HepG2 (cell line): ENCODE results near the gene CCDC57. TPM values are rescaled to one million over a fixed set of nuclear protein-coding genes. Genes with fewer than 3 reads are reported as not detected.
A peak's percentile ranks its signal among the peaks of the same experiment; 100 is the strongest.

Experiments
- FOXJ3 ChIP-seq: sonication (generic); formaldehyde crosslinking; IDR thresholded peaks from 2 replicates; pipeline ENCODE4 v1.4.0; 2020; ENCODE audit warnings: missing genetic modification reagents, mild to moderate bottlenecking, borderline replicate concordance
- HNF4G ChIP-seq, 2 experiments: sonication (generic) in 1 of 2; formaldehyde crosslinking in 1 of 2; IDR thresholded peaks; 2 replicates each; pipeline versions ENCODE4 v1.4.0 to v1.6.1; 2011 to 2020; ENCODE audit warnings: borderline replicate concordance in 2 of 2, low read depth in 2 of 2, mild to moderate bottlenecking in 2 of 2, low read length in 1 of 2, missing genetic modification reagents in 1 of 2, moderate library complexity in 1 of 2
- MAFF ChIP-seq: IDR thresholded peaks from 2 replicates; pipeline ENCODE4 v1.6.1; 2011; ENCODE audit warnings: low read depth, low read length, improper control_type of control experiment
- NFIC ChIP-seq: IDR thresholded peaks from 2 replicates; pipeline ENCODE4 v1.6.1; 2012; ENCODE audit warnings: mild to moderate bottlenecking, low read length, inconsistent platforms
- POLR2G ChIP-seq: fragments of 200-400 bp; formaldehyde crosslinking; IDR thresholded peaks from 2 replicates; pipeline ENCODE4 v1.6.1; 2018; ENCODE audit warnings: mild to moderate bottlenecking, low read depth, low read length, moderate library complexity
- PRDM4 ChIP-seq: sonication (generic); formaldehyde crosslinking; IDR thresholded peaks from 2 replicates; pipeline ENCODE4 v1.9.0; 2021; ENCODE audit warnings: missing genetic modification reagents, borderline replicate concordance
- SIX4 ChIP-seq: sonication (generic); formaldehyde crosslinking; IDR thresholded peaks from 2 replicates; pipeline ENCODE4 v1.4.0; 2020; ENCODE audit warnings: missing genetic modification reagents
- STAG1 ChIP-seq: sonication (generic); formaldehyde crosslinking; IDR thresholded peaks from 2 replicates; pipeline ENCODE4 v1.4.0; 2020; ENCODE audit warnings: missing genetic modification reagents
- TIGD3 ChIP-seq: sonication (generic); formaldehyde crosslinking; IDR thresholded peaks from 2 replicates; pipeline ENCODE4 v1.5.1; 2020; ENCODE audit warnings: mild to moderate bottlenecking, missing genetic modification reagents, borderline replicate concordance
- ZBTB33 ChIP-seq: sonication (generic); formaldehyde crosslinking; IDR thresholded peaks from 2 replicates; pipeline ENCODE4 v1.4.0; 2020; ENCODE audit warnings: missing genetic modification reagents
- ZBTB49 ChIP-seq: sonication (generic); formaldehyde crosslinking; IDR thresholded peaks from 2 replicates; pipeline ENCODE4 v1.4.0; 2020; ENCODE audit warnings: missing genetic modification reagents, borderline replicate concordance
- ZFYVE20 ChIP-seq: sonication (generic); formaldehyde crosslinking; IDR thresholded peaks from 2 replicates; pipeline ENCODE4 v1.8.0; 2023; ENCODE audit warnings: low read depth, mild to moderate bottlenecking, moderate library complexity, missing genetic modification reagents, borderline replicate concordance
- ZNF160 ChIP-seq: sonication (generic); formaldehyde crosslinking; IDR thresholded peaks from 2 replicates; pipeline ENCODE4 v1.8.0; 2022; ENCODE audit warnings: mild to moderate bottlenecking, inconsistent platforms, missing genetic modification reagents
- ZNF350 ChIP-seq: sonication (generic); formaldehyde crosslinking; IDR thresholded peaks from 2 replicates; pipeline ENCODE4 v1.4.0; 2020; ENCODE audit warnings: mild to moderate bottlenecking, low read depth, missing genetic modification reagents, borderline replicate concordance
- polyA plus RNA-seq, 8 experiments: library from polyadenylated mRNA; depleted of rRNA in 3 of 8; stranded (reverse) in 7 of 8; unstranded in 1 of 8; fragments of >200 nt; fragmentation: Illumina TruSeq in 4 of 8; extraction: Trizol in 4 of 8; gene quantifications; 2 replicates each; pipeline versions ENCODE4 v1.2.1 to v1.2.3, GENCODE V29; 2011 to 2016; ENCODE audit warnings: low read depth in 4 of 8, missing spikeins in 1 of 8, mixed read lengths in 1 of 8; ENCODE audit not compliant: insufficient read depth in 1 of 8
- total RNA-seq, 5 experiments: library from RNA; depleted of rRNA; stranded (reverse); fragments of >200 nt; fragmentation: Illumina TruSeq; extraction: Trizol; gene quantifications; 2 replicates each; pipeline ENCODE4 v1.2.3, GENCODE V29; 2016; ENCODE audit warnings: low read depth in 1 of 5
- TF ChIP-seq, protein P1 (sequence below): IDR thresholded peaks from 2 replicates; pipeline ENCODE4 v1.6.1; 2016; ENCODE audit warnings: missing compliant biosample characterization, missing genetic modification reagents, borderline replicate concordance

CCDC57 gene
- total and polyA plus RNA-seq, 2 of the 13 experiments (the other 11 are each of a cell fraction or from before 2014, with no cell fraction given) = 59.3 to 59.9 TPM

DNA sequence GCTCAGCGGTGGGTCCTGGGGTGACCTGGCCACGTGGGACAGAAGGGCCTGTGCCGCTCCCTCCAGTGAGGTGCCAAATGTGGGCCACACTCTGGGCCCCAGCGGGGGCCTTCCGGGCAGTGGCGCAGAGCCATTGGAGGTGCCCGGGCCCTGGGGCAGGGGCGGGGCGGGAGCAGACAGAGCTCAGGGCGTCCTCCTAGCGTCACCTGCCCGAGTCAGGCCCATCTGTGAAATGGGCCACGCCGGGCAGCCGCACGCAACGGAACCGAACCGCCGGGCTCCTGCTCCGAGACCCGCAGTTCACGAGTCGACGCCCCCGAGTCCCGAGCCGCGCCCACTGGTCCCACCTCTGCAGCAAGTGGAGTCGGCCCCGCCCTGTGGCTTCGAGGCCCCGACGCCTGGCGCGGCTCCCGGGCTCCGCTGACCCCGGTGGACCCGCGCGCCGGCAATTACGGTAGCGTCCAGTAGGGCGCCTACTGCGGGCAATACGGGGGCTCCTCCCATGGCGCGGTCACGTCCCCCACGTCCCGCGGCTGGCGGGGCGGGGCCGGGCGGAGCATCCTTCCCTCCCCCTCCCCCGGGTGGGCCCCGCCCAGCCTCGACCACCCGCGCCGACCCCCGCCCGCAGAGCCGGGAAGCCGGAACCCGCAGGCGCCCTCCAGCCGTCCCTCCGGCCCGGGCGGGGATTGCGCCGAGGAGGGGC lies 18.1 kb upstream of the CCDC57 start (continued):
- TF ChIP-seq ZBTB49 (no peak), ZBTB33 (CRISPR knock-in tag) (peak; percentile 70), ZNF160 (CRISPR knock-in tag) (peak; percentile 95), SIX4 (peak; percentile 63; the same call in 1 of the 2 replicates), HNF4G (IDR thresholded peaks at IDR 0.05; ENCODE audit: borderline replicate concordance, low read depth, low read length) (peak; percentile 86), HNF4G (CRISPR knock-in tag; IDR thresholded peaks at IDR 0.05; ENCODE audit: borderline replicate concordance, low read depth) (peak; percentile 91), TIGD3 (CRISPR knock-in tag) (no peak; the same call in 1 of the 2 replicates), MAFF (no peak), NFIC (no peak), PRDM4 (no peak; the same call in 1 of the 2 replicates), FOXJ3 (peak; percentile 72; the same call in 1 of the 2 replicates), ZNF350 (0 out of 2 replicates have a peak, but pooled peaks have one; percentile 13), STAG1 (no peak; the same call in 1 of the 2 replicates), POLR2G (peak; percentile 33), ZFYVE20 (CRISPR knock-in tag) (no peak)
- TF ChIP-seq, protein P1, sequence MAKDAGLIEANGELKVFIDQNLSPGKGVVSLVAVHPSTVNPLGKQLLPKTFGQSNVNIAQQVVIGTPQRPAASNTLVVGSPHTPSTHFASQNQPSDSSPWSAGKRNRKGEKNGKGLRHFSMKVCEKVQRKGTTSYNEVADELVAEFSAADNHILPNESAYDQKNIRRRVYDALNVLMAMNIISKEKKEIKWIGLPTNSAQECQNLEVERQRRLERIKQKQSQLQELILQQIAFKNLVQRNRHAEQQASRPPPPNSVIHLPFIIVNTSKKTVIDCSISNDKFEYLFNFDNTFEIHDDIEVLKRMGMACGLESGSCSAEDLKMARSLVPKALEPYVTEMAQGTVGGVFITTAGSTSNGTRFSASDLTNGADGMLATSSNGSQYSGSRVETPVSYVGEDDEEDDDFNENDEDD (CRISPR knock-in tag) = peak; percentile 88
